ENCODE measurements around the gene PCYOX1L. TPM values are rescaled to one million over a fixed set of nuclear protein-coding genes. Genes with fewer than 3 reads are reported as not detected.
A peak's percentile ranks its signal among the peaks of the same experiment; 100 is the strongest.

The PCYOX1L gene
- total RNA-seq, 1 experiment from 2014 or later, result 8.3 TPM

DNA sequence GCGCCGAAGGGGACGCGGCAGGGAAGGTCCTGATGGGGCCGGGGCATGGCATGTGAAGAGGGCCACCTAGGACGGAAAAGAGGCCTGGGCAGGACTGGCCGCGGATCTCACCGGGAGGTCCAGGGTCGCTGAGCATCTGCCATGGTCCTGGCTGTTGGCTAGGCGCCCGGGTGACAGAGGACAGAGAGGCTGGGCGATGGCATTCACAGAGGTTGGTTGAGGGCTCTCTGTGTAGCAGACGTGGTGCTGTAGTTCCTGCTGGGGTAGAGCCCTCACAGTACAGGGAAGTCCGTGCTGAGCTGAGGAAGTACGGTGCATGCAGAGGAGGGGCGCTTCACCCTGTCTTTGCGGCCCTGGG is 427 bp downstream of the PCYOX1L start:
- POLR2A ChIA-PET (ENCODE audit: unreplicated experiment), result interaction anchor here (0.5 to 1.3 kb wide), 10 partner anchors 9 to 385 kb away, joined by 3 to 8 read pairs (median 6); no protein-coding TSS in a partner anchor
- DNase-seq, result peak in 1 of 2 experiments; percentile 10
- intact Hi-C loops (cut with micrococcal nuclease; ENCODE audit: unreplicated experiment), result loop anchor here (5.0 kb wide), 1 partner anchor 36 kb away; no protein-coding TSS in a partner anchor
- H3K36me3 ChIP-seq (ENCODE audit: low read depth), result no peaks in the 10 kb centered on the region
- H3K27me3 ChIP-seq (ENCODE audit: insufficient read depth, low read depth), result no peaks in the 10 kb centered on the region
- peak overlapping the region; percentile 86 for H3K4me3 ChIP-seq
- H3K27ac ChIP-seq, result no peak overlapping the region
- H3K79me2 ChIP-seq (ENCODE audit: low read depth), result no peaks in the 10 kb centered on the region
- 0 out of 2 replicates have a peak, but pooled peaks cover 8% of the 10 kb centered on the region for H4K20me1 ChIP-seq (ENCODE audit: insufficient read depth)
- no TSS peak for BruUV-seq (replicated peaks)
- peaks cover 14% of the 10 kb centered on the region; the same call in 1 of the 2 replicates for H3K4me1 ChIP-seq (replicated peaks; ENCODE audit: insufficient read depth)
- H3K9me3 ChIP-seq (ENCODE audit: insufficient read depth, low read depth), result no peaks in the 10 kb centered on the region
- H3K4me2 ChIP-seq, result peak overlapping the region; percentile 95
- no peaks in the 10 kb centered on the region for H3K9me2 ChIP-seq (ENCODE audit: insufficient read depth)
- CTCF ChIA-PET, result interaction anchor here (0.6 to 1.7 kb wide), 9 partner anchors 8 to 929 kb away, joined by 3 to 12 read pairs (median 4); no protein-coding TSS in a partner anchor
- H3F3A ChIP-seq (ENCODE audit: insufficient read depth, low read depth), result peaks cover 38% of the 10 kb centered on the region
- H2AFZ ChIP-seq, result peak overlapping the region; percentile 97
- no peak for TF ChIP-seq EZH2 (IDR thresholded peaks at IDR 0.05; ENCODE audit: low read depth)
- TF ChIP-seq CTCF (conservative IDR thresholded peaks at IDR 0.05), result no peak

DNA sequence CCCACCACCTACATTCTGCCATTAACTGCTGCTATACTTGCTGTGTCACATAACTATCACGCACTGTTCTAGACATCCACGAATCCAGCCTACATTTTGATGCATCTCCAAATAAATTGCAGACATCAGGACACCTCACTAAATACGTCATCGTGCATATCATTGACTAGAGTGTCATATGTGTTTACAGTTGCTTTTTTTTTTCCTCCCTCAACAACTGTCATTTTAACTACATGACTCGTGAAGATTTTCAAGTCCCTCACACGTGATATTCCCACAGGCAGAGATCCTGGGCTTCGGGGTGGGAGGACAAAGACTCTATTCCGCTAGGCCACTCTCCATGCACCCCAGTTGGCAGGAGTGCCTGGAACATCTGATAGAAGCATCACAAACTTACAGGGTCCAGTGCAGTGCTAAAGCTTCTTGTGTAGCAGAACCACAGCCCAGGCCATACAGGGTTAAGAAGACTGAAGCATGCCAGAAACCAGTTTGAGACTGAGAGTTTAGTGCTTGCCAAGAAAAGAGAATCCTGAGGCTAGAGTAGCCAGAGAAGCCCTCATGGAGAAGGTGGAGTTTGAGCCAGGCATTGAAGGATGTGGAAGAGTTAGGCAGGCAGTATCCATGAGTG is 1.1 kb downstream of the PCYOX1L start:
- CTCF ChIA-PET, result interaction anchor here (0.7 to 1.7 kb wide), 2 partner anchors 13 to 538 kb away, joined by 3 to 7 read pairs; no protein-coding TSS in a partner anchor
- no peak for DNase-seq
- H3K36me3 ChIP-seq (ENCODE audit: low read depth), result no peaks in the 10 kb centered on the region
- H3K4me3 ChIP-seq, result peak overlapping the region; percentile 86
- no peak for TF ChIP-seq EZH2 (IDR thresholded peaks at IDR 0.05; ENCODE audit: low read depth)
- no peak for TF ChIP-seq CTCF (conservative IDR thresholded peaks at IDR 0.05)
- no peaks in the 10 kb centered on the region for H3K9me2 ChIP-seq (ENCODE audit: insufficient read depth)
- POLR2A ChIA-PET (ENCODE audit: unreplicated experiment), result interaction anchor here (0.6 kb wide), 2 partner anchors 20 to 32 kb away, joined by 3 to 4 read pairs; no protein-coding TSS in a partner anchor
- peak overlapping the region; percentile 97; the same call in 1 of the 2 replicates for H2AFZ ChIP-seq
- 0 out of 2 replicates have a peak, but pooled peaks cover 5% of the 10 kb centered on the region for H4K20me1 ChIP-seq (ENCODE audit: insufficient read depth)
- peak overlapping the region; percentile 95 for H3K4me2 ChIP-seq
- no peak overlapping the region for H3K27ac ChIP-seq
- H3F3A ChIP-seq (ENCODE audit: insufficient read depth, low read depth), result peaks cover 30% of the 10 kb centered on the region
- no peaks in the 10 kb centered on the region for H3K27me3 ChIP-seq (ENCODE audit: insufficient read depth, low read depth)
- H3K4me1 ChIP-seq (replicated peaks; ENCODE audit: insufficient read depth), result peaks cover 14% of the 10 kb centered on the region; the same call in 1 of the 2 replicates
- no peaks in the 10 kb centered on the region for H3K79me2 ChIP-seq (ENCODE audit: low read depth)
- intact Hi-C loops (cut with micrococcal nuclease; ENCODE audit: unreplicated experiment), result loop anchor here (5.0 kb wide), 1 partner anchor 37 kb away; no protein-coding TSS in a partner anchor
- no peaks in the 10 kb centered on the region for H3K9me3 ChIP-seq (ENCODE audit: insufficient read depth, low read depth)
- TSS peak; percentile 13 for BruUV-seq (replicated peaks)

GRCh38 chr5:149360272-149360671 is 2.4 kb downstream of the PCYOX1L start:
- Histone ChIP-seq H3K9me2 (ENCODE audit: insufficient read depth) (no peaks in the 10 kb centered on the region), H3K4me2 (no peak overlapping the region), H4K20me1 (ENCODE audit: insufficient read depth) (no peaks in the 10 kb centered on the region), H3K27me3 (ENCODE audit: insufficient read depth, low read depth) (no peaks in the 10 kb centered on the region), H3K9me3 (ENCODE audit: insufficient read depth, low read depth) (no peaks in the 10 kb centered on the region), H3K79me2 (ENCODE audit: low read depth) (no peaks in the 10 kb centered on the region), H3K4me3 (no peak overlapping the region), H2AFZ (no peak overlapping the region), H3K36me3 (ENCODE audit: low read depth) (no peaks in the 10 kb centered on the region), H3F3A (ENCODE audit: insufficient read depth, low read depth) (peaks cover 21% of the 10 kb centered on the region), H3K27ac (no peak overlapping the region), H3K4me1 (replicated peaks; ENCODE audit: insufficient read depth) (peaks cover 14% of the 10 kb centered on the region; the same call in 1 of the 2 replicates)
- intact Hi-C loops (cut with micrococcal nuclease; ENCODE audit: unreplicated experiment), result no loop called here
- TF ChIP-seq EZH2 (IDR thresholded peaks at IDR 0.05; ENCODE audit: low read depth), result no peak
- DNase-seq, result no peak
- ChIA-PET POLR2A (ENCODE audit: unreplicated experiment) (no interaction called here), CTCF (no interaction called here)
- no TSS peak for BruUV-seq (replicated peaks)

Measured in PC-9 (cell line).